Skeletal muscle cell (primary cell): ENCODE results near the gene ETNK1.

Source experiments
- DNase-seq: peaks from one replicate; pipeline ENCODE4 v3.0.0-alpha.2; 2010; ENCODE audit warnings: low read depth
- H3K4me3 ChIP-seq: 2 replicates; pipeline ENCODE4 v1.5.1; 2011; ENCODE audit warnings: low read depth, mild to moderate bottlenecking, control low read depth, low read length, moderate library complexity

ETNK1 gene

GRCh38 chr12:22729431-22729956, 104.5 kb downstream of the ETNK1 start:
- H3K4me3 ChIP-seq: peak overlapping the region; percentile 22
- DNase-seq: no peak

DNA sequence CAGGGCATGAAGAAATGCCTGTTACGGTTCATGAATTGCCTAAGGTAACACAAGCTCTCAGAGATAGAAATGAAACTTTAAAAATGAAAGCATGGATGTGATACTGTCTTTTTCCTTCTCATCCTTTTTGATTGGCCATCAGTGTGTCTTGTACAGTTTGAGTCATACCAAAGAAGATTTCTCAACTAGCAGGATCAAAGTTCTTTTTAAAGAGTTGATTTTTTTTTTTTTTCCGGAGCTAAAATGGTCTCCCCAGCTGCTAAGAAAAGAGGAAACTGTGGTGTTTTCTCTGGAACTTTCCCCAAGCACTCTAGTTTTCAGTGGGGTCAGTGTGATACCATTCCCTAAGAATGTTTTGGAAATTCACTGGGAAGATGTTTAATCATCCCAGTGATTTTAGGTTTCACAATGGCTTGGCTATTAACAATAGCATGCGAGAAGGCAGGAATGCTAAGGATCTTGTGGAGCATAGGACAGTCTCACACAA, 105.0 kb downstream of the ETNK1 start:
- peak; percentile 66 for DNase-seq

GRCh38 chr12:22731236-22731635, 106.3 kb downstream of the ETNK1 start:
- DNase-seq: no peak
- no peak overlapping the region for H3K4me3 ChIP-seq

More for the DNA sequence above, 105.0 kb downstream of the ETNK1 start:
- H3K4me3 ChIP-seq: peak overlapping the region; percentile 22

DNA sequence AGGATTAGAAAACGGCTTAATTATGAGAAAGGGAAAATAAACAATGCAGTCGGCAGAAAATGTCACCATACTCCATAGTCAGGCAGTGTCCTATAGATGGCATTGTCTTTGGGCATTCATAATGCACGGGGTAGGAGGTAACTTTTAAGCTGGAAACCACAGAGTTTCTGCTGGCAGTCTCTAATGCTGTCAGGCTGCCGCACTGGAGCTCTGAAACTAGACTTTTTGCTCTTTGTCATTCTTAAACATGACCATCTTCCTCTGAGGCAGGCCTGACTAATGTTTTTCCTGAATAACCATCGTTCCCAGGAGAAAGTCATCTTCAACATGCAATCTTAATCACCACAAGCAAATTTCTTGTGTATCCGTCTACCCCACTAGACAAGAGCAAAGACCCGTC, 108.8 kb downstream of the ETNK1 start:
- DNase-seq: no peak
- no peak overlapping the region for H3K4me3 ChIP-seq

DNA sequence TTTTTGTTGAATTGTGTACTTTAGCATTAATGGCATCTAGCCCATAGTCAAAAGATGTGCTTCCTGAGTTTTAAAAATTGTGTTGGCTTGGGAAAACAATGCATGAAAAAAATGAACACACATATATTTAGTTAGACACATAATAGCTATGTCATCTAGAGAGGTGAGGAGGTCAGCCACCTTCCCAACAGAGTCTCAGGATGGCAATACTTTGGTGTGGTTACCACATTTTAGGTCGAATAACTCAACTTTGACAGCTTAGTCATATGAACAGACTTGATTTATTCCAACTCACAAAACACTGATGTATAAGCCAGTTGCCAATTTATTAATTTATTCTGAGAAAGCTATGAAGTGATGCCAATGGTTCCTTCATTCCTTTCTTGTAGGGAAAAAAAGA, 114.0 kb downstream of the ETNK1 start:
- DNase-seq: no peak
- no peak overlapping the region for H3K4me3 ChIP-seq
